Vagina (tissue), 2 donors: ENCODE results near the gene NPBWR2.
A peak's percentile ranks its signal among the peaks of the same experiment; 100 is the strongest.

Source experiments
- CTCF ChIP-seq, 3 experiments: fragments of 450-650 bp in 2 of 3; fragments of 200-600 bp in 1 of 3; sonication (generic) in 1 of 3; IDR thresholded peaks; one replicate each; pipeline ENCODE4 v1.5.1; 2017 to 2019; ENCODE audit warnings: antibody characterized with exemption in 3 of 3, mild to moderate bottlenecking in 2 of 3, moderate library complexity in 2 of 3
- POLR2A ChIP-seq, 2 donors: fragments of 450-650 bp; IDR thresholded peaks; one replicate each; pipeline ENCODE4 v1.6.1; 2017; ENCODE audit warnings: antibody characterized with exemption in 2 of 2, mild to moderate bottlenecking in 2 of 2, moderate library complexity in 2 of 2

- peak in 1 of 3 experiments; percentile 29 for TF ChIP-seq CTCF (IDR thresholded peaks at IDR 0.05)
- no peak for TF ChIP-seq POLR2A (IDR thresholded peaks at IDR 0.05)
Observed at GRCh38 chr20:64069614-64070243, 37.6 kb downstream of the NPBWR2 start.
